Mesendoderm (in vitro differentiated cells): ENCODE results near the gene TCERG1. TPM values are rescaled to one million over a fixed set of nuclear protein-coding genes. Genes with fewer than 3 reads are reported as not detected.

Experiments
- small RNA-seq: library from polyadenylated mRNA; stranded (forward); fragments of <200 nt; extraction: miRNeasy Mini kit (QIAGEN cat#:217004); gene quantifications from one replicate; pipeline ENCODE3, GENCODE V24; 2013; ENCODE audit not compliant: insufficient read depth

TCERG1 gene

Small RNAs within 50 kb of the gene (small RNA-seq; reads per million reads assigned to genes)
- not detected for gene RF02271
